Measurements from ENCODE around the gene NPLOC4. TPM values are rescaled to one million over a fixed set of nuclear protein-coding genes. Genes with fewer than 3 reads are reported as not detected.

NPLOC4 gene
- total RNA-seq, 1 donor from 2014 or later: 128 TPM

DNA sequence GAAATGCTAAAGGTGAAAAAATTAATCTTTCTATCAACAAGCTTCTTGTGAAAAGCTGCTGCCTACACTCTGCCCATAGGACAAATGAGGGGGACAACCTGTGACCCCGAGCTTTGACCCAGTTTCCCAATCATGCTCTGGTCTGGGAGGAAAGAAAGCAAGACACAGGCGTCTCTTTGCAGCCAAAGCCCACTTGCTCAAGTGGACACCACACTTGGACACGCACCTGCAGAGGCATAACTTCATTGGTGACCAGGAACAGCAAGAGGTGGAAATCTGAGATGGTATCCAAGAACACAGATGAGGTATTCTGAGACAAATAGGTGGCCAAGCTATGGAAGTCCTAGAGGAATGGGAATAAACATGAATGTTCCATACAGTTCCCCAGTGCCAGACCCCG lies 69.7 kb downstream of the NPLOC4 start:
- intact Hi-C loops (cut with DNase I): loop anchor here (1.0 to 2.0 kb wide), 2 partner anchors 26 to 52 kb away; no protein-coding TSS in a partner anchor
- Histone ChIP-seq H3K4me3 (peak overlapping the region; percentile 39), H3K36me3 (peaks cover 39 to 64% of the 10 kb centered on the region in 2 donors), H3K9me3 (no peaks in the 10 kb centered on the region), H3K27me3 (no peaks in the 10 kb centered on the region), H3K27ac (peak overlapping the region; percentile 86 to 93), H3K4me1 (peaks cover 31 to 52% of the 10 kb centered on the region in 2 donors)
- TF ChIP-seq, protein P1, sequence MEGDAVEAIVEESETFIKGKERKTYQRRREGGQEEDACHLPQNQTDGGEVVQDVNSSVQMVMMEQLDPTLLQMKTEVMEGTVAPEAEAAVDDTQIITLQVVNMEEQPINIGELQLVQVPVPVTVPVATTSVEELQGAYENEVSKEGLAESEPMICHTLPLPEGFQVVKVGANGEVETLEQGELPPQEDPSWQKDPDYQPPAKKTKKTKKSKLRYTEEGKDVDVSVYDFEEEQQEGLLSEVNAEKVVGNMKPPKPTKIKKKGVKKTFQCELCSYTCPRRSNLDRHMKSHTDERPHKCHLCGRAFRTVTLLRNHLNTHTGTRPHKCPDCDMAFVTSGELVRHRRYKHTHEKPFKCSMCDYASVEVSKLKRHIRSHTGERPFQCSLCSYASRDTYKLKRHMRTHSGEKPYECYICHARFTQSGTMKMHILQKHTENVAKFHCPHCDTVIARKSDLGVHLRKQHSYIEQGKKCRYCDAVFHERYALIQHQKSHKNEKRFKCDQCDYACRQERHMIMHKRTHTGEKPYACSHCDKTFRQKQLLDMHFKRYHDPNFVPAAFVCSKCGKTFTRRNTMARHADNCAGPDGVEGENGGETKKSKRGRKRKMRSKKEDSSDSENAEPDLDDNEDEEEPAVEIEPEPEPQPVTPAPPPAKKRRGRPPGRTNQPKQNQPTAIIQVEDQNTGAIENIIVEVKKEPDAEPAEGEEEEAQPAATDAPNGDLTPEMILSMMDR (IDR thresholded peaks at IDR 0.05): no peak
- DNase-seq (ENCODE audit: low spot score in 2 of 2): no peak

DNA sequence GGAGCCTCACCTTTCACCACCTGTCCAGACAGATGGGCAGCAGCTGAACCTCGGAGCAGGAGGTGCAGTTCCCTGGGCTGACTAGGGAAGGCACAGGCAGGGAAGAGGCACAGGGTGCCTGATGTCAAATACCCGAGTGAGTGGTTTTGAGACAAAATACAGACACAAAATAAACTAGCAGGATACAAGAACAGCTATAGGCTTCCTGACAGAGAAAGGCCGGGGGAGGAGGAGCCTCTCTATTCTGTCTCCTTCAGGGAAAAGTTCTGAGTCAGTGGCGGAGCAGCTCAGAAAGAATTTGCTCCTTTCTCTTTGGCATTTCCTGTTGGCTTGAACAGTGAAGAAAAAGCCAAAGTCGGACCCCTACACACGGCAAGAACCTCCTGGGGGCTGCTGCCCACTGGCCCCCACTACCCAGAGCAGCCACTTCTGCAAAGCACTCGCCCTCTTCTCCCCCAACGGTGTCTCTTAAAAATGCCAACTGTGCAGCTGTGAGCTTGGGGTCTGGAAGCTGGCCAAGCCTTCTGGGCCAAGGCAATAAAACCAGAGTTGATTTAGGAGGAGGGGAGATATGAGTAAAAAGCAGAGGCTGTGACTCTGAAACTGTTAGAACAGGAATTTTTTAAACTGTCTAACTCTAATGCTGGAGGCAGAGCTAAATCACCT lies 70.3 kb downstream of the NPLOC4 start:
- DNase-seq (ENCODE audit: low spot score in 2 of 2): peak in 1 of 2 donors; percentile 93
- Histone ChIP-seq H3K4me1 (peaks cover 31 to 52% of the 10 kb centered on the region in 2 donors), H3K36me3 (peaks cover 41 to 62% of the 10 kb centered on the region in 2 donors), H3K27ac (peak overlapping the region; percentile 86 to 93), H3K27me3 (no peaks in the 10 kb centered on the region), H3K9me3 (no peaks in the 10 kb centered on the region), H3K4me3 (peak overlapping the region; percentile 39)
- TF ChIP-seq, protein P1 (IDR thresholded peaks at IDR 0.05): no peak
- intact Hi-C loops (cut with DNase I): loop anchor here (1.0 to 2.0 kb wide), 3 partner anchors 13 to 52 kb away; no protein-coding TSS in a partner anchor

DNA sequence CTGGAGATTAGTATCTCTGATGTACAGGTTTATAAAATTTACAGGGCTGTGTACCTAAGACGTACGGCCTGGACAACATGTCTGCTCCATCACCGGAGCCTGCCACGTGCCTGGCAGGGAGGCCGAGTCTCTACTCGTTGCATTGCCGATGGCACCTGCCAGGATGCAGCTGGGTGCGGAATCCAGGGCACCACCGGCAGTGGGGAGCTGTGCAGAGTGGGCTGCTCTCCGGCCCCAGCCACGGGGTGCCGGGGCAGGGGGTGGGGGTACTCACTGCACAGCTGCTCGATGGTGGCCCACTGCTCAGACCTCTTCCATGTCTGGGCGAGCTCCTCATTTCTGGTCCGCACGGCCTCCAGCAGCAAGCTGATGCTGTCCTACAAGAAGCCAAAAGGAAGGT lies 71.7 kb downstream of the NPLOC4 start:
- H3K27ac ChIP-seq: peak overlapping the region; percentile 86 to 93
- DNase-seq (ENCODE audit: low spot score in 2 of 2): no peak
- intact Hi-C loops (cut with DNase I): no loop called here
- H3K4me1 ChIP-seq: peaks cover 31 to 52% of the 10 kb centered on the region in 2 donors
- TF ChIP-seq, protein P1 (IDR thresholded peaks at IDR 0.05): no peak
- H3K27me3 ChIP-seq: no peaks in the 10 kb centered on the region
- no peaks in the 10 kb centered on the region for H3K9me3 ChIP-seq
- H3K36me3 ChIP-seq: peaks cover 42 to 62% of the 10 kb centered on the region in 2 donors
- peak overlapping the region in 1 of 2 donors; percentile 27 for H3K4me3 ChIP-seq

DNA sequence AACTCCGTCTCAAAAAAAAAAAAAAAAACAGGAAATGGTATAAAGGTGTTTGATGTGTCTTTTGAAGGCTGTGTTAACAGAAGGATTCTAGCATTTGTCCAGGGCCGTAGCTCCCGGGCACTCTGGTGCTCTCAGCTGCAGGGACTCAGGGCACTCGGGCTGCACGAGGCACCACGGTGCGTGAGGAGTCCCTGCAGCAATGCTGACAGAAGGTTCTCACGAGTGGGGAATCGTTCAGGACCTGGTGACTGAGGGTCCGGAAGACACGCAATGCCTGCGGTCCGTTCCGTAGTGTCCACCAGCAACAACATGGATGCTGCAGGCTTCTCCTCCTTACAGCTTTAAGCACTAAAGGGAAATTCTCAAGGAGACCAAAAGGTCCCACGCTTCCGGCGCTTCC lies 72.1 kb downstream of the NPLOC4 start:
- intact Hi-C loops (cut with DNase I): no loop called here
- no peak for DNase-seq (ENCODE audit: low spot score in 2 of 2)
- TF ChIP-seq, protein P1 (IDR thresholded peaks at IDR 0.05): no peak

DNA sequence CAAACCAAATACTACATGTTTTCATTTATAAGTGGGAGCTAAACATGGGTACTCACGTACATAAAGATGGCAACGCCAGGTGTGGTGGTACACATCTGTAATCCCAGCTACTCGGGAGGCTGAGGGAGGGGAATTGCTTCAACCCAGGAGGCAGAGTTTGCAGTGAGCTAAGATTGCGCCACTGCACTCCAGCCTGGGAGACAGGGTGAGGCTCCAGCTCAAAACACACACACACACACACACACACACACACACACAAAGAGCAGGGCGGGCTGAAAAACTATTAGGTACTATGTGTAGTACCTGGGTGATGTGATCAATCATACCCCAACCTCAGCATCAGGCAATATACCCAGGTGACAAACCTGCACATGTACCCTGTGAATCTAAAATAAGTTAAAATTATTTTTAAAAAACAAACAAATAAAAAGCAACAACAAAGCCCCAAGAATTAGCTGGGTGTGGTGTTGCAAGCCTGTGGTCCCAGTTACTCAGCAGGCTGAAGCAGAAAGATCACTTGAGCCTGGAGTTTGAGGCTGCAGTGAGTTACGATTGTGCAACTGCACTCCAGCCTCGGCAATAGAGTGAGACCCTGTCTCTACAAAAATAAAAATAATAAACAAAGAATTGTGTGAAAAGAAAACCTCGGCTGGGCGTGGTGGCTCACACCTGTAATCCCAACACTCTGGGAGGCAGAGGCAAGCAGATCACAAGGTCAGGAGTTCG lies 72.9 kb downstream of the NPLOC4 start:
- Histone ChIP-seq H3K27me3 (no peaks in the 10 kb centered on the region), H3K4me3 (peak overlapping the region in 1 of 2 donors; percentile 27), H3K36me3 (peaks cover 40 to 62% of the 10 kb centered on the region in 2 donors), H3K27ac (peak overlapping the region; percentile 86 to 93), H3K4me1 (peaks cover 31 to 51% of the 10 kb centered on the region in 2 donors), H3K9me3 (no peaks in the 10 kb centered on the region)
- DNase-seq (ENCODE audit: low spot score in 2 of 2): no peak
- TF ChIP-seq, protein P1 (IDR thresholded peaks at IDR 0.05): no peak
- intact Hi-C loops (cut with DNase I): no loop called here

More for the DNA sequence above, 72.1 kb downstream of the NPLOC4 start:
- peak overlapping the region in 1 of 2 donors; percentile 27 for H3K4me3 ChIP-seq
- peak overlapping the region; percentile 86 to 93 for H3K27ac ChIP-seq
- peaks cover 31 to 52% of the 10 kb centered on the region in 2 donors for H3K4me1 ChIP-seq
- no peaks in the 10 kb centered on the region for H3K27me3 ChIP-seq
- peaks cover 43 to 62% of the 10 kb centered on the region in 2 donors for H3K36me3 ChIP-seq
- no peaks in the 10 kb centered on the region for H3K9me3 ChIP-seq

Data from ascending aorta (tissue), 2 donors.